Naive thymus-derived CD8-positive, alpha-beta T cell (primary cell): ENCODE measurements around the gene SIX3. TPM values are rescaled to one million over a fixed set of nuclear protein-coding genes. Genes with fewer than 3 reads are reported as not detected.

Experiments used
- ATAC-seq, 2 donors: fragments of 150-1000 bp; cut with Tn5 transposase in 1 of 2; sonication (Bioruptor Pico), chemical (Tn5 transposase) in 1 of 2; 1 replicate in 1 of 2; 2 replicates in 1 of 2; pipeline ENCODE4 v1.10.0; 2021; ENCODE audit warnings: mild to moderate bottlenecking in 2 of 2, moderate library complexity in 2 of 2
- POLR2A ChIA-PET: fragments of 350-600 bp; sonication (Branson Sonifier 250); formaldehyde crosslinking; loops from one replicate; lab custom pipeline; 2021; ENCODE audit warnings: antibody characterized with exemption; lab: Charles Lee
- DNase-seq, 10 donors: peaks; one replicate each; pipeline versions ENCODE4 v3.0.0 to v3.0.0-alpha.2; 2020 to 2022
- H3K27ac Mint-ChIP-seq, 10 donors: one replicate each; pipeline ENCODE4 v1.8.0; 2020 to 2022; ENCODE audit warnings: mild to moderate bottlenecking in 10 of 10, mixed read lengths in 10 of 10, moderate library complexity in 4 of 10, inconsistent platforms in 1 of 10
- H3K27me3 Mint-ChIP-seq, 5 donors: one replicate each; pipeline ENCODE4 v1.8.0; 2021 to 2022; ENCODE audit warnings: mixed read lengths in 5 of 5
- H3K36me3 Mint-ChIP-seq, 3 donors: one replicate each; pipeline ENCODE4 v1.8.0; 2020 to 2022; ENCODE audit warnings: mixed read lengths in 3 of 3, mild to moderate bottlenecking in 2 of 3, inconsistent platforms in 1 of 3
- H3K4me1 Mint-ChIP-seq, 4 donors: one replicate each; pipeline ENCODE4 v1.8.0; 2021 to 2022; ENCODE audit warnings: mixed read lengths in 4 of 4
- H3K4me3 Mint-ChIP-seq, 10 donors: one replicate each; pipeline ENCODE4 v1.8.0; 2020 to 2022; ENCODE audit warnings: mild to moderate bottlenecking in 10 of 10, mixed read lengths in 10 of 10, moderate library complexity in 6 of 10, inconsistent platforms in 1 of 10
- H3K9me3 Mint-ChIP-seq, 9 donors: one replicate each; pipeline ENCODE4 v1.8.0; 2020 to 2022; ENCODE audit warnings: mixed read lengths in 9 of 9, mild to moderate bottlenecking in 3 of 9, inconsistent platforms in 1 of 9, moderate library complexity in 1 of 9
- polyA plus RNA-seq, 3 donors: library from polyadenylated mRNA; unstranded; fragments of 300-500 nt; fragmentation: Illumina TruSeq; gene quantifications; one replicate each; pipeline ENCODE4 v1.2.3, GENCODE V29; 2021
- total RNA-seq, 8 experiments: library from RNA in 2 of 8; stranded (reverse) in 2 of 8; gene quantifications; one replicate each; pipeline ENCODE4 v1.2.3 and lab custom pipeline; 2021 to 2026

SIX3 gene
- total and polyA plus RNA-seq, 5 experiments from 2014 or later, result not detected

GRCh38 chr2:44948565-44949328 lies 7.2 kb downstream of the SIX3 start:
- Mint-ChIP-seq H3K27ac (peak overlapping the region in 1 of 10 donors; percentile 32), H3K36me3 (no peaks in the 10 kb centered on the region), H3K4me3 (peak overlapping the region in 1 of 10 donors; percentile 47), H3K9me3 (peaks cover 0 to 3% (median 0%) of the 10 kb centered on the region in 9 donors), H3K27me3 (peaks cover 50 to 96% (median 79%) of the 10 kb centered on the region in 5 donors), H3K4me1 (peaks cover 20 to 49% (median 35%) of the 10 kb centered on the region in 4 donors)
- ATAC-seq, result no peak
- DNase-seq, result peak in 1 of 10 donors; percentile 48
- POLR2A ChIA-PET, result interaction anchor here (0.6 kb wide), 1 partner anchor 12 kb away, joined by 3 read pairs; no protein-coding TSS in a partner anchor

- POLR2A ChIA-PET, result interaction anchor here (0.6 kb wide), 1 partner anchor 11 kb away, joined by 3 read pairs; no protein-coding TSS in a partner anchor
- H3K4me3 Mint-ChIP-seq, result peak overlapping the region in 3 of 10 donors; percentile 11 to 47 (median 25)
- no peak overlapping the region for H3K27ac Mint-ChIP-seq
- ATAC-seq (no peak), DNase-seq (peak in 1 of 10 donors; percentile 53)
- H3K36me3 Mint-ChIP-seq, result no peaks in the 10 kb centered on the region
- H3K27me3 Mint-ChIP-seq, result peaks cover 48 to 96% (median 82%) of the 10 kb centered on the region in 5 donors
- H3K9me3 Mint-ChIP-seq, result peaks cover 0 to 3% (median 0%) of the 10 kb centered on the region in 9 donors
- H3K4me1 Mint-ChIP-seq, result peaks cover 20 to 42% (median 34%) of the 10 kb centered on the region in 4 donors
These were observed 8.0 kb downstream of the SIX3 start for GRCh38 chr2:44949329-44950151.

GRCh38 chr2:44950646-44951045 lies 9.1 kb downstream of the SIX3 start:
- Mint-ChIP-seq H3K9me3 (peaks cover 0 to 3% (median 0%) of the 10 kb centered on the region in 9 donors), H3K27me3 (peaks cover 44 to 96% (median 79%) of the 10 kb centered on the region in 5 donors), H3K4me1 (peaks cover 18 to 42% (median 33%) of the 10 kb centered on the region in 4 donors), H3K36me3 (no peaks in the 10 kb centered on the region), H3K4me3 (peak overlapping the region in 5 of 10 donors; percentile 10 to 55 (median 34)), H3K27ac (peak overlapping the region in 1 of 10 donors; percentile 57)
- ATAC-seq (no peak), DNase-seq (peak in 1 of 10 donors; percentile 3)
- POLR2A ChIA-PET, result interaction anchor here (0.6 kb wide), 1 partner anchor 119 kb away, joined by 3 read pairs; no protein-coding TSS in a partner anchor

DNA sequence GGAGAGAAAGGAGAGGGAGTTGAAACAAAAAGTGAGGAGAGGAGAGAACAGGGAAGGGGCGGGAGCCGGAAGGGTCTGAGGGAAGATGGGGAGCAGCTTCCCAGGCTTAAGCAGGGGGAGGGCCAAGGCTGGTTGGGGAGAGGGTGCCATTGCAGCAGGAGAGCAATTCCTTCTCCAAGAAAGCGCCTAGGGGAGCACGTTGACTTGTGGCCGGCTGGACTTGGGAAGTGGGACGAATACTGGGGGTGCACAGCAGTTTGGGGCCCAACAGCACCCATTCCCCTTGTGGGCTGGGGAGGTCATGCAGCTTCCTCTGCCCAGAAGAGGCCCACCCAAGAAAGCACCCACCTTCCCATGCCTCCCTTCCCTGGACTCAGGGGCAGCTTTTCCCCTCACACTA lies 9.6 kb downstream of the SIX3 start:
- H3K36me3 Mint-ChIP-seq, result no peaks in the 10 kb centered on the region
- DNase-seq (peak in 1 of 10 donors; percentile 52), ATAC-seq (no peak)
- peaks cover 0 to 3% (median 0%) of the 10 kb centered on the region in 9 donors for H3K9me3 Mint-ChIP-seq
- no peak overlapping the region for H3K27ac Mint-ChIP-seq
- peak overlapping the region in 7 of 10 donors; percentile 10 to 75 (median 50) for H3K4me3 Mint-ChIP-seq
- H3K4me1 Mint-ChIP-seq, result peaks cover 19 to 39% (median 33%) of the 10 kb centered on the region in 4 donors
- POLR2A ChIA-PET, result no interaction called here
- peaks cover 41 to 96% (median 74%) of the 10 kb centered on the region in 5 donors for H3K27me3 Mint-ChIP-seq

- Mint-ChIP-seq H3K27me3 (peaks cover 40 to 97% (median 75%) of the 10 kb centered on the region in 5 donors), H3K36me3 (no peaks in the 10 kb centered on the region), H3K4me3 (peak overlapping the region in 9 of 10 donors; percentile 10 to 75 (median 48)), H3K4me1 (peaks cover 19 to 39% (median 33%) of the 10 kb centered on the region in 4 donors), H3K27ac (peak overlapping the region in 1 of 10 donors; percentile 27), H3K9me3 (peaks cover 0 to 3% (median 0%) of the 10 kb centered on the region in 9 donors)
- POLR2A ChIA-PET, result no interaction called here
- DNase-seq, result peak in 1 of 10 donors; percentile 34
- ATAC-seq, result no peak
These were observed 10.2 kb downstream of the SIX3 start for GRCh38 chr2:44951714-44952113.

DNA sequence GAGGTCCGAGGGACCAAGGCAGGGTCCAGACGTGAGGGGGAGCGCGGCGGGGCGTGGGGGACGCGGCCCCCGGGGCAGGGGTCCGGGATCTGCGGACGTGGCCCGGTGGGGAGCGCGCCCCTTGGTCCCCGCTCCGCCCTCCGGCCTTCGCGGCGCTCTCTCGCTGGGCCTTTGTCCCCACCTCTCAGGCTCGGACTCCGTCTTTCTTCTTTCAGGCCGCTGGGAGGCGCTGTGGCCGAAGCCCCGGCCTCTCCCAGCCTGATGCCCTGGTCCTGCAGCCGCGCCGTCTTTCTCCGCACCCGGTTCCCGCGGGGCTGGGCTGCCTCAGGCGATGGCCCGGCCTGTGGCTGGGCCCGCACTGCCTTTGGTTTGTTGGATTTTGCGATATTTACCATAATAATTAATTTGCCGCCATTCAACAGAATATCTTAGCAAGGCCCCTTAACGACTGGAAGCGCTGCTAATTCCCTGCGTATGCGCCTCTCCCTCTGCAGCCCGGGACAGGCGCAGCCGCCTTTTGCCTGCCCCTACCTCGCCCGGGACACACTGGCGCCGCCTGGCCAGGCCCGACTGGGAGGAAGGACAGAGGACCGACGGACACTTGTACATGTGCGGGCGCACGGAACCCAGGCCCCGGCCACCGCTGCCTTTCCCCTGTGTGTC lies 10.8 kb downstream of the SIX3 start:
- Mint-ChIP-seq H3K4me3 (peak overlapping the region in 8 of 10 donors; percentile 10 to 61 (median 46)), H3K27ac (no peak overlapping the region), H3K9me3 (peaks cover 0 to 3% (median 0%) of the 10 kb centered on the region in 9 donors), H3K27me3 (peaks cover 39 to 97% (median 75%) of the 10 kb centered on the region in 5 donors), H3K4me1 (peaks cover 19 to 39% (median 33%) of the 10 kb centered on the region in 4 donors), H3K36me3 (no peaks in the 10 kb centered on the region)
- POLR2A ChIA-PET, result no interaction called here
- DNase-seq, result peak in 2 of 10 donors; percentile 22 to 45
- ATAC-seq, result peak; percentile 44 to 67

GRCh38 chr2:44952806-44953498 lies 11.4 kb downstream of the SIX3 start:
- ATAC-seq (no peak), DNase-seq (peak in 1 of 10 donors; percentile 31)
- POLR2A ChIA-PET, result no interaction called here
- H3K27me3 Mint-ChIP-seq, result peaks cover 34 to 93% (median 73%) of the 10 kb centered on the region in 5 donors
- H3K9me3 Mint-ChIP-seq, result peaks cover 0 to 3% (median 0%) of the 10 kb centered on the region in 9 donors
- peak overlapping the region in 9 of 10 donors; percentile 8 to 52 (median 39) for H3K4me3 Mint-ChIP-seq
- H3K36me3 Mint-ChIP-seq, result no peaks in the 10 kb centered on the region
- H3K27ac Mint-ChIP-seq, result no peak overlapping the region
- H3K4me1 Mint-ChIP-seq, result peaks cover 19 to 39% (median 33%) of the 10 kb centered on the region in 4 donors

GRCh38 chr2:44953499-44953883 lies 12.0 kb downstream of the SIX3 start:
- POLR2A ChIA-PET, result no interaction called here
- peak overlapping the region in 5 of 10 donors; percentile 1 to 52 (median 39) for H3K4me3 Mint-ChIP-seq

DNA sequence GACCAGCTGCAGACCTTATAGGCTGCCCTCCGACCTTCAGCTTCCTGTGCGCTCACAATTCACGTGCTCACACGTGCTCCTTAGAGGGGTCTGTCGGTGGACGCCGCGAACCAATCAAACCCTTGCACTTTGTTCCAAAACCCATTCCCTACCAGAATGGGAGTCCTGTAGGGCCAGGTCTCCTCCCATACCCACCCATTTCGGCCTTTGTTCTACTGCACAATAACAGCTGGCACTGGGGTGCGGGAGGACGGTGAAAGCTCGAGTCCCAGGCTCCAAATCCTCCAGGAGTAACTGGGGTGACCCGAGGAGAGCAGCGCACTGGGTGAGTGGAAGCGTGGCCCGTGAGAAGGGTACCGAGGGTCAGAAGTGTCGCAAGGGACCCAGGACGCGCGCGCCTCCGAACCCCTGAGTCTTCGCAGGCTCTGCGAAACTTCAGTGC lies 13.0 kb downstream of the SIX3 start:
- DNase-seq (peak in 1 of 10 donors; percentile 30), ATAC-seq (no peak)
- H3K4me1 Mint-ChIP-seq, result peaks cover 19 to 33% (median 30%) of the 10 kb centered on the region in 4 donors
- H3K9me3 Mint-ChIP-seq, result peaks cover 0 to 3% (median 0%) of the 10 kb centered on the region in 9 donors
- H3K27me3 Mint-ChIP-seq, result peaks cover 31 to 89% (median 64%) of the 10 kb centered on the region in 5 donors
- POLR2A ChIA-PET, result no interaction called here
- no peaks in the 10 kb centered on the region for H3K36me3 Mint-ChIP-seq
- H3K27ac Mint-ChIP-seq, result no peak overlapping the region
- H3K4me3 Mint-ChIP-seq, result peak overlapping the region in 2 of 10 donors; percentile 64 to 68

More at GRCh38 chr2:44953499-44953883, 12.0 kb downstream of the SIX3 start:
- Mint-ChIP-seq H3K36me3 (no peaks in the 10 kb centered on the region), H3K27ac (no peak overlapping the region), H3K27me3 (peaks cover 31 to 89% (median 70%) of the 10 kb centered on the region in 5 donors), H3K9me3 (peaks cover 0 to 3% (median 0%) of the 10 kb centered on the region in 9 donors), H3K4me1 (peaks cover 19 to 39% (median 33%) of the 10 kb centered on the region in 4 donors)
- ATAC-seq (no peak), DNase-seq (peak in 1 of 10 donors; percentile 1)

DNA sequence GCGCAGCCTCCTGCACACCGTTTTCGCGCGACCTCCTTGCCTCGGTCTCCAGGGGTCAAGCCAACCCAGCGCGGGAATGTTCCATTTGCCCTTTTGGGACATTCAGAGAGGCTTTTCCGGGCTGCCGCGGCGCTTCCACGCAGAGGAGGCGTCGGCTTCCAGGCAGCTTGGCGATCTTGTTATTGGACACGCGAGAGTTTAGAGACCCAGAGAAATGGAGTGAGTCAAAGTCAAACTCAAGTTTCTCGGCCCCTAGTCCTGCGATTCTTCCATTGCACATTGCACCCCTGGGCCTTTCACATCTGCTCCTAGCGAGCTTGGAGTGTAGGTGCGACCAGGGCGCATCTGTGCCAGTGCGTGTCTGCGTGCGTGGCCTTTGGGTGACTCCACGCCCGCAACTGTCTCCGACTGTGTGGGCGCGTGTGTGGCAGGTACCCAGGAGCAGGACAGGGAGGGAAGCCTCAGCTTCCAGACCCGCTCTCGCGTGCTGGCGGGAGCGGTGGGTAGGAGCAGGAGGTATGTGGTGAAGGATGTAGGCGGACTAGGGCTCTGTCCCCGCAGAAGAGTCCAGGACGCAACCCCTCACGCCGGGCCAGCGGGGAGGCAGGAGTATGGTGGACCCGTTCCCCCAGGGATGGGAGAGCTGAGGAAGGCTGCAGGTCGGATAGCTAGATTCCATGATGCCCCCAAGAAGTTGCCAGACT lies 13.5 kb downstream of the SIX3 start:
- Mint-ChIP-seq H3K4me1 (peaks cover 19 to 31% (median 27%) of the 10 kb centered on the region in 4 donors), H3K27ac (peak overlapping the region in 1 of 10 donors; percentile 36)
- POLR2A ChIA-PET, result interaction anchor here (0.7 kb wide), 1 partner anchor 475 kb away, joined by 3 read pairs; no protein-coding TSS in a partner anchor

More for the DNA sequence above, 13.5 kb downstream of the SIX3 start:
- Mint-ChIP-seq H3K27me3 (peaks cover 32 to 86% (median 64%) of the 10 kb centered on the region in 5 donors), H3K4me3 (peak overlapping the region; percentile 26 to 78 (median 58)), H3K36me3 (no peaks in the 10 kb centered on the region), H3K9me3 (peaks cover 0 to 3% (median 0%) of the 10 kb centered on the region in 9 donors)
- DNase-seq (peak in 1 of 10 donors; percentile 7), ATAC-seq (peak in 1 of 2 donors; percentile 19)
